Measurements from ENCODE around the gene TSPAN8. TPM values are rescaled to one million over a fixed set of nuclear protein-coding genes. Genes with fewer than 3 reads are reported as not detected.
"Not testable (repeated sequence)": the region's sequence is repeated elsewhere in the genome, so short reads cannot be mapped to it uniquely, and the experiment has no call there.

The TSPAN8 gene
- total and polyA plus RNA-seq, 9 of the 15 experiments (the other 6 are each of a cell fraction or from before 2014, with no cell fraction given) = 0.11 to 0.55 (median 0.25) TPM; not detected in 2

DNA sequence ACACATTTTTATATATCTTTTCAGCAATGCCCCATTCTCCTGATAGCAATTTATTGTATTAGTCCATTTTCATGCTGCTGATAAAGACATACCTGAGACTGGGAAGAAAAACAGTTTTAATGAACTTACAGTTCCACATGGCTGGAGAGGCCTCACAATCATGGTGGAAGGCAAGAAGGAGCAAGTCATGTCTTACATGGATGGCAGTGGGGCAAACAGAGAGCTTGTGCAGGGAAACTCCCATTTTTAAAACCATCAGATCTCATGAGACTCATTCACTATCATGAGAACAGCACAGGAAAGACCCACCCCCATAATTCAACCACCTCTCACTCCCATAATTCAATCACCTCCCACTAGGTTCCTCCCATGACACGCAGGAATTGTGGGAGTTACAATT, 44.7 kb downstream of the TSPAN8 start:
- H3K79me2 ChIP-seq (ENCODE audit: control insufficient read depth, insufficient read depth, low read length); BruUV-seq (replicated peaks); intact Hi-C loops (cut with micrococcal nuclease); FAIRE-seq; H3K4me1 ChIP-seq (replicated peaks in 1 of 2; ENCODE audit: control insufficient read depth in 2 of 2, insufficient read depth in 2 of 2, low read length in 2 of 2); H3K27ac ChIP-seq (ENCODE audit: extremely low read depth, low read depth, low read length); H3K4me2 ChIP-seq (ENCODE audit: insufficient read depth, low read length); H3K9me3 ChIP-seq (replicated peaks; ENCODE audit: control insufficient read depth, insufficient read depth, low read depth, low read length); CTCF ChIA-PET (ENCODE audit: low intra/inter-chr PET ratio); POLR2A ChIA-PET; DNase-seq (ENCODE audit: extremely low read depth in 1 of 4, low spot score in 3 of 4); ATAC-seq; H3K4me3 ChIP-seq; H3K27me3 ChIP-seq (ENCODE audit: control insufficient read depth in 2 of 2, insufficient read depth in 2 of 2, low read length in 2 of 2); H3K36me3 ChIP-seq (ENCODE audit: control insufficient read depth, insufficient read depth, low read length); H2AFZ ChIP-seq (ENCODE audit: low read depth, low read length); H3K9ac ChIP-seq (ENCODE audit: insufficient read depth in 1 of 2, low read depth in 2 of 2, low read length in 2 of 2); H3K9me1 ChIP-seq (ENCODE audit: control insufficient read depth, insufficient read depth, low read length); H4K20me1 ChIP-seq (replicated peaks; ENCODE audit: control insufficient read depth, insufficient read depth, low read length); in situ Hi-C loops (cut with MboI): not testable (repeated sequence)
- TF ChIP-seq ZNF431 (CRISPR knock-in tag; IDR thresholded peaks at IDR 0.05) = peak; percentile 95
- WGBS (ENCODE audit: insufficient coverage, low coverage, missing lambda C conversion rate) = 0% methylated on average over 1 of the region's 1 CpG

DNA sequence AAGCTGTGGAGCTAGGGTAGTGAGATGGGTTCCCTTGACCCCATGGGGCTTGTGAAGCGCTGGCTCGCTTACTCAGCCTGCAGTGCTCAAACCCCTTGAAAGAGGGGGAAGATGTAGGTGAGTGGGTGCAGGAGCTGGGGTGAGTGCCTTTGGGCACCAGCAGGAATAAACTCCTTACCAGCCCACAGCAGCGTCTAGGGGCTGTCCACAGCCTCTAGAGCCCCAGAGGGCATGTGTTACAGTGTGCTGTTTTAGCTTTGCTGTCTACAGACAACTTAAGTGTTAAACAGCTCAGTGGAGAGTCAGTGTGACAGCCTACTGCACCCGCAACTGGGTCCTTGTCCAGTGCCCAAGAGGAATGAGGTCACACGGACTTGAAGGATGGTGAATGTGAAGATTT, 48.0 kb downstream of the TSPAN8 start:
- ChIA-PET POLR2A (no interaction called here), CTCF (ENCODE audit: low intra/inter-chr PET ratio) (no interaction called here)
- H3K9ac ChIP-seq (ENCODE audit: insufficient read depth in 1 of 2, low read depth in 2 of 2, low read length in 2 of 2) = no peak overlapping the region
- no peaks in the 10 kb centered on the region for H3K27me3 ChIP-seq (ENCODE audit: control insufficient read depth in 2 of 2, insufficient read depth in 2 of 2, low read length in 2 of 2)
- no peak overlapping the region for H3K4me3 ChIP-seq
- H3K36me3 ChIP-seq (ENCODE audit: control insufficient read depth, insufficient read depth, low read length) = no peaks in the 10 kb centered on the region
- 19% methylated on average over 5 of the region's 5 CpGs for WGBS (ENCODE audit: insufficient coverage, low coverage, missing lambda C conversion rate)
- H3K9me1 ChIP-seq (ENCODE audit: control insufficient read depth, insufficient read depth, low read length) = no peaks in the 10 kb centered on the region
- BruUV-seq (replicated peaks) = no TSS peak
- intact Hi-C loops (cut with micrococcal nuclease) = no loop called here
- no peaks in the 10 kb centered on the region for H3K4me1 ChIP-seq (replicated peaks in 1 of 2; ENCODE audit: control insufficient read depth in 2 of 2, insufficient read depth in 2 of 2, low read length in 2 of 2)
- in situ Hi-C loops (cut with MboI) = no loop called here
- H2AFZ ChIP-seq (ENCODE audit: low read depth, low read length) = no peak overlapping the region
- no peak overlapping the region for H3K4me2 ChIP-seq (ENCODE audit: insufficient read depth, low read length)
- ATAC-seq (no peak; the same call in 2 of the 3 replicates), DNase-seq (ENCODE audit: extremely low read depth in 1 of 4, low spot score in 3 of 4) (no peak), FAIRE-seq (no peak)
- H4K20me1 ChIP-seq (replicated peaks; ENCODE audit: control insufficient read depth, insufficient read depth, low read length) = no peaks in the 10 kb centered on the region
- H3K9me3 ChIP-seq (replicated peaks; ENCODE audit: control insufficient read depth, insufficient read depth, low read depth, low read length) = 0 out of 2 replicates have a peak, but pooled peaks cover 2% of the 10 kb centered on the region
- H3K27ac ChIP-seq (ENCODE audit: extremely low read depth, low read depth, low read length) = no peak overlapping the region
- no peaks in the 10 kb centered on the region for H3K79me2 ChIP-seq (ENCODE audit: control insufficient read depth, insufficient read depth, low read length)
- TF ChIP-seq SMARCA4 (IDR thresholded peaks at IDR 0.05) (no peak), CREBBP (IDR thresholded peaks at IDR 0.05; ENCODE audit: low read depth, low read length) (no peak), CXXC5 (CRISPR knock-in tag; IDR thresholded peaks at IDR 0.05) (no peak), POLR2H (tag; IDR thresholded peaks at IDR 0.05; ENCODE audit: low read depth) (no peak), TBP (optimal IDR thresholded peaks at IDR 0.05; ENCODE audit: low read depth, low read length) (no peak), AFF4 (CRISPR knock-in tag; IDR thresholded peaks at IDR 0.05) (no peak), XRCC3 (IDR thresholded peaks at IDR 0.05) (no peak), NFRKB (IDR thresholded peaks at IDR 0.05; ENCODE audit: low read depth) (no peak), PRDM10 (IDR thresholded peaks at IDR 0.05; ENCODE audit: partially characterized antibody) (no peak)
